Amygdala (tissue), 56 donors: ENCODE data around the gene HDAC4.

Source experiments
- DNase-seq, 56 donors: peaks; one replicate each; lab custom pipeline; 2025; lab: John Stamatoyannopoulos, UW

Gene HDAC4

GRCh38 chr2:239110595-239111048 is 290.2 kb downstream of the HDAC4 start:
- DNase-seq = no peak

DNA sequence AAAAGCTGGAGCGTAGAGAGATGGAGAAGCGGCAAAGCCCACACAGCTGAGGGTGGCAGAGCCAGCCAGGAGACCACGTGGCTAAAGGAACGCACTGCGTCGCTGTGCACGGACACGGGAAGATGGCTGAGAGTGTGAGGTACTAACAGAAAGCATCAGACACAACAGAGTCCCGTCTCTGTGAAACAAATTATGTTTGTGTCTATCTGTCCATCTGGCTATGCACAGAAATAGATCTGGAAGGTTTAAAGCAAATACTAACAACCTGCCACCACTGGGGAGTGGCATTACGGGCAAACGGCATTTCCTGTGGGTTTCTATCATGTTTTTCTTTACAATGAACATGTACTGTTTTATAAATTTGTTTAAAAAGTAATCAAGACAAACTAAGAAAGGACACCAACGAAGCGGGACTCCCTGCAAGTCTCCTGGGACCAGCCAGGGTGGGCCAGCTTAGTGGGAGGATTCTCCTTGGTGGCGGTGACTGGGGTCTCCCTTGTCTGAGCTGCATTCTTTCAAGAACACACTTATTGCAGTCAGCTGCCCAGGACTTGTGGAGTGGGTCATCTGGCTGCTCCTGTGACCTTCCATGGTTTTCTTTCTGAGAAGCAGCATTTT is 290.8 kb downstream of the HDAC4 start:
- peak in 4 of 56 donors; percentile 19 to 34 (median 30) for DNase-seq

DNA sequence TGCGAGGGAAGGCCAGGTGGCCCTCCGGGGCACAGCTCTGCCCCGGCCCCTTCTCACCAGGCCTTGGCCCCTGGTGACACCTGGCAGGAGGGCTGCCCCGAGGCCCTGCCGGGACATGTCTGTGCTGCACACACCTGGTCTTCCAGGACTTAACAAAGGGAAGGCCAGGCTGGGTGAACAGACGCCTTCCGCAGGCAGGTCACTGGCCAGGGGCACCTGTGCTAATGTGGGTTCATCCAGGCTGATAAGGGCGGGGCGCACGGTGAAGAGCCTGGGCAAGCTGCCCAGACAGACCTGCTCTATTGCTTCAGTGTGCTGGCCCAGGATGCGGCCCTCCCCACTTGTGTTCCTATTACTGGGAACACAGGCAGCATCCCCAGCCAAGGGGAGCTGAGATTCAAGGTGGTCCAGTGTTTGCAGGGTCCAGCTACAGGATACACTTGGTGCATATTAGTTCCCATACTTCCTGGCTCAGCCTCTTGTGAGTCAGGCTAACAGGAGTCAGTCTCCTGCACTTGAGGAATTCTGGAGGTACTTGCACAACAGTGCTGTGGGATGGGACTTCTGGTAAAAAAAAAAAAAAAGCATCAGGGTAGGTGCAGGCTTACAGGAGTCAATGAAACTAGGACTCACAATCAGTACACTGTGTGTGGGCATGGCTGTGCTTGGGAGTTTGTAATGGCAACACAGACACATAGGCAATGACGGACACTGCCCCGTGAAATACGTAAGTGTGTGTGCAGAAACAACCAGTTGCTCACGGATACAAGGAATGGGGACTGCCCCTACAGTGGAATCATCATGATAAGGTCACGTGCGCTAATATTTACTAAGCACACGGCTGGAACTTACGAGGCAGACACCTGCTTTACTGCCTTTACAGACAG is 291.5 kb downstream of the HDAC4 start:
- DNase-seq = peak in 1 of 56 donors; percentile 47

GRCh38 chr2:239108459-239108858 is 292.4 kb downstream of the HDAC4 start:
- no peak for DNase-seq

GRCh38 chr2:239107936-239108335 is 292.9 kb downstream of the HDAC4 start:
- no peak for DNase-seq

DNA sequence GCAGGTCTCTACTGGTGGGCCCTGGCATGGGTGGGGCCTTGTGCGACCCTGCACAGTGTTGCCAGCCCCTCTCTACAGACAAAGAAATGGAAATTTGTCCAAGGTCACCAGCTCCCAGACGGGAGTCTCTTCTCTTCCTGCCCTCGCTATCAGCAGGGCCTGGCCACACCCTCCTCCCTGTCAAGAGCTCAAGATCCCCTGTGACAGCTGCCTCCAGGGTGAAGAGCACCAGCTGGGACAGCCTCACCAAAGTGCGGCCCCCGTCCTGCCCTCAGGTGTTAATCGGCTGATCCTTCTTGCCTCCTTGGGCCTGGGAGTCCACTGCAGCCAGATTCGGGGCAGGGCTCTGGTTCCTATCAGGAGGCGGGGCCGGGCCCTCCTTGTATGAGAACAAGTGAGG is 293.9 kb downstream of the HDAC4 start:
- no peak for DNase-seq

DNA sequence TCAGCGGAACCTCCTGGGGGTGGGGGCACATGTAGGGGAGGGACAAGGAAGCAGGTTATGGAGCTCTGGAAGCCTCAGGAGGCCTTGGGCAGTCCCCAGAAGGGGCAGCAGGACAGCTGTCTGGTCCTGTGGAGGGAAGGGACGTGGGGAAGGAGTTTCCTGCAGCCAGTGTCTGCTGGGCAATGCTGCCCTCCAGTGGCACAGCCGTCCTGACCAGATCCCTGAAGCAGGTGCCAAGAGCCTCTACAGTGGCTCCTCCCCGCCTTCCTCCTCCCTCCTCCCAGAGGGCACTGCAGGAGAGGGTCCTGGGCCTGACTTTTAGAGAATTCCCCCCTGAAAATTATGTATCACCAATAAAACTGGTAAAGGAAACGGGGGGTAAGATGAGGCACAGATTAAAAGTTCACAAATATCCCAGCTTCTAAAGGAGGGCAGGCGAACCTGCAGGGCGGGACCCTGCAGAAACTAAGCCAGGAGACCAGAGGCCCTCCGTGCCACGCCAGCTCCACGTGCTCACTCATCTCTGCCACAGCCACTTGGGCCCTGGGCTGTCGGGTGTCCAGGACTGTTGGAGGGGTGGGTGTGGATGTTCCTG is 294.4 kb downstream of the HDAC4 start:
- DNase-seq = peak in 52 of 56 donors; percentile 13 to 89 (median 66)

- DNase-seq = no peak
Measured at GRCh38 chr2:239105234-239105633, 295.6 kb downstream of the HDAC4 start.

DNA sequence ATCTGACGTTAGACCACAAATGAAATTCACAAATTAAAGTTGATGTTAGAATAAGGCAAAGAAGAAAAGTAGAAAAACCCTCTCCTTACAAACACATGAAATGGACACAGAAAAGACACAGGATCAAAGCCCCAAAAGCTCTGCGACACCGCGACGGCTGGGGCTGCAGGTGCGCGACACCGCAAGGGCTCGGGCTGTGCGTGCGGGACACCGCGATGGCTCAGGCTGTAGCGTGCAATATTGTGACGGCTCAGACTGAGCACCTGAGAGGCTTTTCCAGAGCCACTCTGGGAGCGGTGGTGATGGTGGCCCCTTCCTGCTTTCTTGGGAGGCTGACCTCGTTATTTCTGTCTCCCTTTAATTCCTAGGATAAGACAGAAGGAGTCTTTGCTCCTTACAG is 296.0 kb downstream of the HDAC4 start:
- no peak for DNase-seq

- DNase-seq = peak in 11 of 56 donors; percentile 16 to 58 (median 38)
Measured at GRCh38 chr2:239103125-239104098, 297.4 kb downstream of the HDAC4 start.

- DNase-seq = no peak
Measured at GRCh38 chr2:239102266-239102665, 298.6 kb downstream of the HDAC4 start.

DNA sequence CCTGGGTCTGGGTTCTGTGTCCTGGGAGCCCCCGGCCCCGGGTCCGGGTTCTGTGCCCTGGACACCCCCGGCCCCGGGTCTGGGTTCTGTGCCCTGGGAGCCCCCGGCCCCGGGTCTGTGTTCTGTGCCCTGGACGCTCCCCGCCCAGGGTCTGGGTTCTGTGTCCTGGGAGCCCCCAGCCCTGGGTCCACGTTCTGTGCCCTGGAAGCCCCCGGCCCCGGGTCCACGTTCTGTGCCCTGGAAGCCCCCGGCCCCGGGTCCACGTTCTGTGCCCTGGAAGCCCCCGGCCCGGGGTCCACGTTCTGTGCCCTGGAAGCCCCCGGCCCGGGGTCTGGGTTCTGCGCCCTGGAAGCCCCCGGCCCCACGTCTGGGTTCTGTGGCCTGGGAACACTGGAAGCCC is 299.0 kb downstream of the HDAC4 start:
- DNase-seq = no peak

- DNase-seq = no peak
Measured at GRCh38 chr2:239101071-239101470, 299.7 kb downstream of the HDAC4 start.

DNA sequence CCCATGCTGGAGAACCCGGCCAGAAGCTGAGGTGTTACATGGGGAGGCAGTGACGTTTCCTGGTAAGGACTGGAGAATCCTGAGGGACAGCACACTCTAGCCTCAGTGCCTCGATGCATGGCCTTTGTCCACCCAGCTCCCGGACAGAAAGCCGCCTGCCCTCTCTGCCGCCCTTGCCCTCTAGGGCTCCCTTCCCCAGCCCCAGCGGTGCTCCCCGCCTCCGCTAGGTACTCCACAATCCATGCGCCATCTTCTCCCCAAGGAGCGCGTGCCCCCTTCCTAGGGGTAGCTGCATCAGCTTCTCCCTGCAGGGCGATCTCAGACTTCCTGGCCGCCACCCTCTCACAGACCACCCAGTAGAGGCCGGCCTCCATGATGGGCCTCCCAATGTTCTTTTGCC is 301.3 kb downstream of the HDAC4 start:
- DNase-seq = no peak

DNA sequence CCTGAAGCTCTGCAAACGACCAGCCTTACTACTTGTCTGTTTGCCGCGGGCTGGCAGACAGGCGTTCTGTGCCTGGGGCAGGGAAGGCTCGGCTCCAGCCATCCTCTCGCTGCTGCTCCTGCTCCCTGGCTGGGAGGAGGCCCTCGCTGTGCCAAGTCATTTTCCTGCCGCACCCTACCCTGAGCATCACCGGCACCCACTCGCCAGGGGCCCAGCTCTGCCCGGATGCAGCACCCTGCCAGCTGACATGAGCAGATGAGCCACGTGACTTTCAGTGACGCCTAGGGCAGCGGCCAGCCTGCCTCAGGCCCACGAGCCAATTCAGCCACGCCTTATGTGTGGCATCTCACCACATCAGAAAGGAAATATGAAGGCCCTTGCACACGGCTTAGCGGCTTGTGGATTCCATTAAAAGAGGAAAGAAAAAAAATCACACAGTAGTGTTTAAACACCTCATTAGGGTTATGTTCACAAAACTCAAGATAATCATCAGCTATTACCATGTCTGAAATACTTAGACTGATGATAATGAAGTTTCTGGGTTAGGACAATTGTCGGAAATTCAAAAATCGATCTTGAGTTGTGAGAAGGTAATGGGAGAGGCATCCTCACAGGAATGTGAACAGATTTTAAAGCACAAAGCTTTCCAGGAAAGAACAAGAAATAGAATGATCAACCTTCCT is 302.4 kb downstream of the HDAC4 start:
- DNase-seq = peak in 5 of 56 donors; percentile 18 to 58 (median 35)

DNA sequence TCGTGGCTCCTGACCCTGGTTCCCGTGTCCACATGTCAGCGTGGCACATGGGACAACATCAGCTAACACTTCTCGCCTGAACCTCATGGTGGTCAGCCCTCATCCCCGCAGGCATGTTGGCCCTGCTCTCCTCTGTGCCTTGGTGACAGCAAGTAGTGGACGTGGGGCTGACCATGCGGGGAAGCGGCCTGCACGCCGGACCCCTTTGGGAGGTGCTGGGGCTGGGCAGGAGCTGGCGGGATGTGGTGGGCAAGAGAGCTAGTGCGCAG is 303.5 kb downstream of the HDAC4 start:
- DNase-seq = no peak

DNA sequence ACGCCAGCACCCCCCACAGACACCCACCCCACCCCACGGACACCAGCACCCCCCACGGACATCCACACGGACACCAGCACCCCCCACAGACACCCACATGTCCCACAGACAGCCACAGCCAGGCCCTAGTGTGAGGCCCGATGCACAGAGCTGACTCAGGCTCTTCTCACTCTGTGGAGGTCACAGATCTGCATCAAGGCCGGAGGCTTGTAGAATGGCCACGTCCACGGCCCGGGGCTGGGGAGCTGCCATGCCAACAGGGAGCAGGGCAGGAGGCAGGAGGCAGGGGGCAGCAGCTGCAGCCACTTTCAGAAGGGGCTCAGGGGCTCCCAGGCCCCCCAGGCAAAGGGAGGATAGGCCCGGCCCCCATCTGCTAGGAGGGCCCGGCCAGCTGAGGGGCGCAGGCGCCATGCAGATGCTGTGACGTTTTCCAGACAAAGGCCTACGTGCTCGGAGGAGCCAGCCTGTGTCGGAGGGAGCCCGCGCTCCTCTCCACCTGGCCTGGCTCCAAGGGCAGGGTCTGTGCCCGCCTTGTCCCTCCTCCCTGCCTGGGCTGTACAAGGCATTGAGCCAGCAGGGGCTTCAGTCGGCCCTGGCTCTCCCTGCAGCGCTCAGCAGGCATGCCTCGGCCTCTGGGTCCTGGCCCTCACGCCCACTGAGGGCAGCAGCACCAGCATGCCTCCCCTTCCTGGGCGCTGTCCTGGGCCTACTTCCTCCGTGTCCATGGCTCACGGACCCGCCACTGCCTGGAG is 304.0 kb downstream of the HDAC4 start:
- DNase-seq = peak in 1 of 56 donors; percentile 40

- no peak for DNase-seq
Measured at GRCh38 chr2:239095460-239096081, 305.2 kb downstream of the HDAC4 start.

DNA sequence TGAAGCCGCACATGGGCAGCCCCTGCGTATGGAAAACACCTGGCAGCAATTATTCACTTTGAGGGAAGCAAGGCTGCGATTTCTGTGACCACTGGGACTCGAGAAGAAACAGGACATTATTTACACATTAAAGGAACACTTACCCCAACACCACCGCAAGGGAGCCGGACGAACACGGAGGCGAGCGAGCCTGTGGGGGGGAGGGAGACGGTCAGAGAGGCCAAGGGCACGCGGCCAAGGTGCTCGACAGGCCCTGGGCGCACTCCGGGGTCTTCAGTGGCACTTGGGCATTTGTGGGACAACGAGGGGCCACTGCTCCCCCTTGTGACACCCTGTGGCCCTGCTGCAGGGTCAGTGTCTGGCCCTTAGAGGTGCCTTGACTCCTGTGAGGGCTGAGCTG is 306.0 kb downstream of the HDAC4 start:
- DNase-seq = no peak
